Left cardiac atrium (tissue), 4 donors: ENCODE measurements around the gene BCL2. TPM values are rescaled to one million over a fixed set of nuclear protein-coding genes. Genes with fewer than 3 reads are reported as not detected.
A peak's percentile ranks its signal among the peaks of the same experiment; 100 is the strongest.
"Not testable (repeated sequence)": the region's sequence is repeated elsewhere in the genome, so short reads cannot be mapped to it uniquely, and the experiment has no call there.

ENCODE experiments used
- ATAC-seq, 2 donors: fragments of 200-7000 bp; cut with Tn5 transposase; one replicate each; pipeline ENCODE4 v1.9.1; 2020; ENCODE audit warnings: mild to moderate bottlenecking in 2 of 2, moderate library complexity in 2 of 2
- DNase-seq: peaks from one replicate; pipeline ENCODE4 v3.0.0-alpha.2; 2020
- intact Hi-C, 2 donors: fragments of 100-400 bp; cut with DNase I; formaldehyde crosslinking; loops; one replicate each; pipeline versions ENCODE4 v1.14.1 to v1.15.1; 2022 to 2023
- total RNA-seq, 2 donors: library from RNA; stranded (reverse); fragmentation: NEBNext Ultra II Directional; extraction: Animal tissue kit (Norgen Biotek cat#: 25700); gene quantifications; one replicate each; pipeline ENCODE4 v1.2.1, GENCODE V29; 2021
- donor health status: DM: no; HTN: yes; CAD: no.
- donor health status: DM: no; HTN: yes; CAD: no; lungs with severe emphysema.
- donor health status: DM: yes; HTN: yes; CAD: no.
- donor health status: Dilated cardiomyopathy.

Gene BCL2
- total RNA-seq, 2 donors from 2014 or later: 10.1 to 11.6 TPM

GRCh38 chr18:63197246-63197869, 122.2 kb downstream of the BCL2 start:
- intact Hi-C loops: no loop called here
- DNase-seq (no peak), ATAC-seq (peak; percentile 21 to 31)

GRCh38 chr18:63195326-63196159, 124.0 kb downstream of the BCL2 start:
- no peak for ATAC-seq

GRCh38 chr18:63192885-63193349, 126.7 kb downstream of the BCL2 start:
- DNase-seq (no peak), ATAC-seq (peak; percentile 43 to 76)
- intact Hi-C loops: no loop called here

More at GRCh38 chr18:63195326-63196159, 124.0 kb downstream of the BCL2 start:
- intact Hi-C loops: no loop called here
- no peak for DNase-seq

- ATAC-seq (peak in 1 of 2 donors; percentile 11), DNase-seq (no peak)
- intact Hi-C loops: no loop called here
Measured at GRCh38 chr18:63192126-63192884, 127.3 kb downstream of the BCL2 start.

- DNase-seq: no peak
- intact Hi-C loops: no loop called here
- ATAC-seq: no peak
Measured at GRCh38 chr18:63191413-63191812, 128.2 kb downstream of the BCL2 start.

GRCh38 chr18:63190838-63191237, 128.7 kb downstream of the BCL2 start:
- intact Hi-C loops, ATAC-seq: not testable (repeated sequence)

GRCh38 chr18:63189817-63190216, 129.8 kb downstream of the BCL2 start:
- DNase-seq (no peak), ATAC-seq (no peak)
- intact Hi-C loops: no loop called here

More at GRCh38 chr18:63190838-63191237, 128.7 kb downstream of the BCL2 start:
- not testable (repeated sequence) for DNase-seq

- intact Hi-C loops: no loop called here
- ATAC-seq: no peak
- no peak for DNase-seq
Measured at GRCh38 chr18:63189041-63189440, 130.5 kb downstream of the BCL2 start.

- DNase-seq (no peak), ATAC-seq (no peak)
- intact Hi-C loops: no loop called here
Measured at GRCh38 chr18:63187791-63188460, 131.6 kb downstream of the BCL2 start.

GRCh38 chr18:63187223-63187574, 132.4 kb downstream of the BCL2 start:
- intact Hi-C loops: no loop called here
- ATAC-seq: peak in 1 of 2 donors; percentile 32
- no peak for DNase-seq

GRCh38 chr18:63186520-63187222, 132.9 kb downstream of the BCL2 start:
- DNase-seq (no peak), ATAC-seq (no peak)
- intact Hi-C loops: no loop called here

GRCh38 chr18:63185984-63186383, 133.6 kb downstream of the BCL2 start:
- DNase-seq (no peak), ATAC-seq (no peak)
- intact Hi-C loops: no loop called here

- intact Hi-C loops: no loop called here
- no peak for ATAC-seq
- no peak for DNase-seq
Measured at GRCh38 chr18:63183952-63184770, 135.4 kb downstream of the BCL2 start.

- intact Hi-C loops: no loop called here
- ATAC-seq (no peak), DNase-seq (no peak)
Measured at GRCh38 chr18:63183378-63183777, 136.2 kb downstream of the BCL2 start.

- intact Hi-C loops: no loop called here
- DNase-seq: no peak
- no peak for ATAC-seq
Measured at GRCh38 chr18:63182861-63183260, 136.7 kb downstream of the BCL2 start.

GRCh38 chr18:63182310-63182772, 137.2 kb downstream of the BCL2 start:
- no peak for DNase-seq
- peak in 1 of 2 donors; percentile 1 for ATAC-seq
- intact Hi-C loops: no loop called here

- peak in 1 of 2 donors; percentile 19 for ATAC-seq
- DNase-seq: no peak
- intact Hi-C loops: no loop called here
Measured at GRCh38 chr18:63181706-63182309, 137.8 kb downstream of the BCL2 start.
